GM12872 (cell line): ENCODE measurements around the gene ALS2.

ENCODE experiments used
- TF ChIP-seq, protein P1 (sequence below): IDR thresholded peaks from 3 replicates; pipeline ENCODE4 v1.5.1; 2011; ENCODE audit warnings: low read depth, mild to moderate bottlenecking, low read length, moderate library complexity; ENCODE audit not compliant: insufficient read depth

ALS2 gene

DNA sequence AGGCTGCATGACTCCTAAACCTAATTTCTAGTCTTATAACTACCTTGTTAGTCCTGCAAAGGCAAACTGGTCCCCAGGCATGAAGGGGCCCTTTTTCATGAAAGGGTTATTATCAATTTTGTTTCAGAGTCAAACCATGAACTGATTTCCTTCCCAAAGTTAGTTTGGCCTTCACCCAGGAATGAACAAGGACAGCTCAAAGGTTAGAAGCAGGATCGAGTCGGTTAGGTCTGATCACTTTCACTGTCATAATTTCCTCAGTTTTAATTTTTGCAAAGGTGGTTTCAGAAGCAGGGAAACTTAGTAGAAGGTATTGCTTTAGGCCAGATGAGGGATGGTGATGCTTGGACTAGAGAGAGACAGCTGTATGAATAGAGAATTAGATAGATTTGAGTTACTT is 8.7 kb upstream of the ALS2 start:
- TF ChIP-seq, protein P1, sequence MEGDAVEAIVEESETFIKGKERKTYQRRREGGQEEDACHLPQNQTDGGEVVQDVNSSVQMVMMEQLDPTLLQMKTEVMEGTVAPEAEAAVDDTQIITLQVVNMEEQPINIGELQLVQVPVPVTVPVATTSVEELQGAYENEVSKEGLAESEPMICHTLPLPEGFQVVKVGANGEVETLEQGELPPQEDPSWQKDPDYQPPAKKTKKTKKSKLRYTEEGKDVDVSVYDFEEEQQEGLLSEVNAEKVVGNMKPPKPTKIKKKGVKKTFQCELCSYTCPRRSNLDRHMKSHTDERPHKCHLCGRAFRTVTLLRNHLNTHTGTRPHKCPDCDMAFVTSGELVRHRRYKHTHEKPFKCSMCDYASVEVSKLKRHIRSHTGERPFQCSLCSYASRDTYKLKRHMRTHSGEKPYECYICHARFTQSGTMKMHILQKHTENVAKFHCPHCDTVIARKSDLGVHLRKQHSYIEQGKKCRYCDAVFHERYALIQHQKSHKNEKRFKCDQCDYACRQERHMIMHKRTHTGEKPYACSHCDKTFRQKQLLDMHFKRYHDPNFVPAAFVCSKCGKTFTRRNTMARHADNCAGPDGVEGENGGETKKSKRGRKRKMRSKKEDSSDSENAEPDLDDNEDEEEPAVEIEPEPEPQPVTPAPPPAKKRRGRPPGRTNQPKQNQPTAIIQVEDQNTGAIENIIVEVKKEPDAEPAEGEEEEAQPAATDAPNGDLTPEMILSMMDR = no peak

DNA sequence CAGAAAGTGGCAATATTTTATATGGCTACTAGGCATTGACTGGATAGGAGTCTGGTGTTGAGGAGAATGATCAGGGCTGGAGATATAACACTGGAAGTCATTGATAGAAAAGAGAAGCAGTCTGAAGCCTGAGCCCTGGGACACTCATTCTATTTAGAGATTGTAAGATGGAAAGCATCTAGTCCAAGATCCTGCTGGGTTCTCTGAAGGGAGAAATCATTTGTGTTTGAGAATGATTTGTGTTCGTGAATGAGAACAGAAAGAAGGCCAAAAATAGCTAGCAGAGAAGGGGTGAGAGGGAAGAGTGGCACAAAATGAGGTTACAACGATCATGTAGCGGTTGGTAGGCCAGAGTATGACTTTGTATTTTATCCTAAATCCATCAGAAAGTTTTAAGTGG is 7.6 kb upstream of the ALS2 start:
- TF ChIP-seq, protein P1 = no peak

DNA sequence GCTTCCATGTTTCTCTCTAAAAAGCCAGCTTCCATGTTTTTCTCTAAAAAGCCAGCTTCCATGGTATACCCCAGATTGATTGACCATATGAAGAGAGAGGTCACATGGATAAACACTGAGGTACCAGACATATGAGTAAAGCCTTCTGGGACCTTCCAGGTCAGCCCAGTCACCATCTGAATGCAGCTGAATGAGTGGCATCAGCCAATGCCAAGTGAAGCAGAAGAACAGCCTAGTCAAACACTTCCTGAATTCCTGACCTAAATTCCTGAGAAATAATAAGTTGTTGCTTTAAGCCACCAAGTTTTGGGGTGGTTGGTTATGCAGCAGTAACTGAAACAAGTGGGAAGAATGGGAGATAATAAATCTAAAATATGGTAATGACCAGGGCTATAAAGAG is 5.7 kb upstream of the ALS2 start:
- TF ChIP-seq, protein P1 = no peak

DNA sequence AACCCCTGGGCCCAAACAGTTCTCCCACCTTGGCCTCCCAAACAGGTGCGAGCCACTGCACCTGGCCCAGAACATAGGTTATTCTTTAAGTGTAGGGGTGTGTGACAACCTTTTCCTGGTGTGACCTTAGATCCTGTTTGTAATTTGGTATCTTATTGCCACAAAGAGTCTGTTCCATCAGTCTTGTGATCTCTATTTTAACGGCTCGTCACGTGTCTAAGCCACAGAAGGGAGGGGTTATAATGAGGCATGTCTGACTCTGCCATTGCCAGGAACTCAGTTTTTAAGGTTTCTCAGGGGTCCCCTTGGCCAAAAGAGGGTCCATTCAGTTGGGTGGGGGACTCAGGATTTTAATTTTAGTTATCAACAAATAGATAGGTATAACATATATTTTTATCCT is 4.4 kb upstream of the ALS2 start:
- TF ChIP-seq, protein P1 = no peak

DNA sequence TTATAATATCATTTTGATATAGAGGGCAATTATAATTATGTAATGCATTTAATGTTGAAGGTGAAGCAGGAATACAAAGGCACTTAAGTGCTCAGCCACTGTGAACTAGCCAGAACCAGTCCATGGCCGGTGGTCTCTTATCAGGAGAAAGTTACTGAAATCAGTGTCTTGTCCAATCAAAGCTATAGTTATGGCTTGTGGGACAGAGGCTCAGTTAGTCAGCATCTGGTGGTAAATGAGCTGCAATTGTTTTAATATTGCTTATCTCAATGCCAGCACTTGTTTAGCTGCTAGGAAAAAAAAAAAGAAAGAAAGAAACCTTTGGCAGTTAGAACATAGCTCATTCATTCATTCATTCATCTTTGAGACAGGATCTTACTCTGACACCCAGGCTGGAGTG is 3.8 kb upstream of the ALS2 start:
- TF ChIP-seq, protein P1 = no peak

DNA sequence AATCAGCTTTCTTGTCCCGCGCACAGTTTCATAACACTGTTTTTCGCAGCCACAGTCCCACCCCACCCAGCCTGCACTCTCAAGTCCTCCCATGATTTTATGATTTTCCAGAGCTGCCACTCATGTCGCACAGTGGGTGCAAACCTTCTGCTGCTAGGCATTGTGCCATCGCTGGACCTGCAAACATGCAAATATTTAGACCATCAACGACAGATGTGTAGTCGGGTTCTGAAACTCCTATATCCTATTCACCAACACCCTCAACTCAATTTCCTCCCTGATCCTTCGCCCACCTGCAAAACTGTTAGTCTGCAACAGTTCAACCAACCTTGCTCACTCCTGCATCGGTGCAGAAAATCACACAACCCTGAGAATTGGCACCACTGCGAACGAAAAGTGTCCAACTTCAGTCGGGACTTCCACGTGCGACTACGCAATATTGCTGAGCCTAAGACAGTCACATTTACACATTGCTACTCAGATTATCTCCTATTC is 871 bp upstream of the ALS2 start:
- TF ChIP-seq, protein P1 = no peak

DNA sequence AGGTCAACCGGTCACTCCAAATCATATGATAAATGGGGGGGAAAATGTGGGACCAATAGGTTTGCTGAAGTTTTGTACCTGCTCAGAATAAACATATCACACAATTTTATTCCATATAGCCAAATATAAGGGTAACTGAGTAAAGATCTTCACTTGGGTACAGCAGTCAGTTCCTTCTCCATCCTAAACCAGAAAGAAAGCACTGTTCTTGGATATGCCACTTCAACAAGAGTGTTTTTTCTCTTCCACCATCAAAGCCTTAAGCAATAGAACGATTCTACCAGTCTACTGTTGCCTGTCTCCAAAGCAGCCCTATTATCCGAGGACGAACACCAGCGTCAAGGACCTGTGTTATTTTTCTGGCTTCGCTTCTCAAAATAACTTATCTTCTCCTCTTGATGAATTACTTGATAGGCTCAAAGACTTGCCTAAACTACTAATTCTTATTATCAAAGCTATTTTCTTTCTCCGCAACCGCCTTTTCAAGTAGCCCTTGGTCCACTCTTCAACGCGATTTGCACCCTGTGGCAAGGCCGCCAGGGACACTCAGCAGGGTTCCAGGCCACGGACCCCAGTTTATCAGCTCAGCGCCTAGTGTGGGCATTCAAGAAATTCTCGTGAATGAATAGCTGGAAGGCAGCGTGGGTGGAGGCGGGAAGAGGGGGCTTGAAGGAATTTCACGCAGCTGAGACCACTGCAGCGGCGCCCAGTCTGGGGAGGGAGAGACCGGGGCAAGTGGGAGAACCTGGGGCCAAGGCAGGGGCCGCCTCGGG is 646 bp downstream of the ALS2 start:
- TF ChIP-seq, protein P1 = no peak
